GM19328 (cell line): Measurements from ENCODE around the gene METTL26.

Experiments
- ATAC-seq: cut with Tn5 transposase; IDR thresholded peaks from one replicate; pipeline ENCODE4 v1.9.1; 2021; ENCODE audit warnings: mild to moderate bottlenecking, moderate library complexity; ENCODE audit not compliant: unreplicated experiment

METTL26 gene

DNA sequence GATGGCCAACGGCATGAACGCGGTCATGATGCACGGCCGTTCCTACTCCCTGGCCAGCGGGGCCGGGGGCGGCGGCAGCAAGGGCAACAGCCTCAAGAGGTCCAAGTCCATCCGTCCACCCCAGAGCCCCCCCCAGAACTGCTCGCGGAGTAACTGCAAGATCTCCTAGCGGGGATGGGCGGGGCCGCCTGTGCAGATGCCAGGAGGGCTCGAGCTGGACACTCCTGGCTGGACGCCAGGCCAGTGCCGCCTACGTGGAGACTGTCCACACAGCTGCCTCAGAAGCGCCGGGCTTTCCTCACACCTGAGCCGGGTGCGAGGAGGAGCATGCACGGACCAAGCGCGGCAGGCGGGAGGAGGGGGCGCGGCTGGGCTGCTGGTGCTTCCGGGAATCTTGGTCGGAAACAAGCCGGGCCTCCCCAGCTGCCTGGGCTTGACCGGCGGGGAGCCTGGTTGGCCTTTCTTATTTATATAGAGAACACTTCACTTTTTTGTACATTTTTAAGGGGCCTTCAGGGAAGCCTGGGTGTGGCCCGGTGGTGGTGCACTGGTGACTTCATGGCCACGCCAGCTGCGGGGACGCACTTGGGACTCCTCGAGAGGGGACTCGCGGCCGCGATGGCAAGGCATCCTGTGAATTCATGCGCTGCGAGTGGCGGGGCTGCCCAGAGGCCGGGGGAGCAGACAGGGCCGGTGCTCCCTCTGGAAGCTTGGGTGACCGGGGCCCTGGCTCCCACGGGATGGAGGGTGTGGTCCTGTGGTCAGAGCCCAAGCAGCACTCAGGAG, 8.5 kb downstream of the METTL26 start:
- no peak for ATAC-seq

DNA sequence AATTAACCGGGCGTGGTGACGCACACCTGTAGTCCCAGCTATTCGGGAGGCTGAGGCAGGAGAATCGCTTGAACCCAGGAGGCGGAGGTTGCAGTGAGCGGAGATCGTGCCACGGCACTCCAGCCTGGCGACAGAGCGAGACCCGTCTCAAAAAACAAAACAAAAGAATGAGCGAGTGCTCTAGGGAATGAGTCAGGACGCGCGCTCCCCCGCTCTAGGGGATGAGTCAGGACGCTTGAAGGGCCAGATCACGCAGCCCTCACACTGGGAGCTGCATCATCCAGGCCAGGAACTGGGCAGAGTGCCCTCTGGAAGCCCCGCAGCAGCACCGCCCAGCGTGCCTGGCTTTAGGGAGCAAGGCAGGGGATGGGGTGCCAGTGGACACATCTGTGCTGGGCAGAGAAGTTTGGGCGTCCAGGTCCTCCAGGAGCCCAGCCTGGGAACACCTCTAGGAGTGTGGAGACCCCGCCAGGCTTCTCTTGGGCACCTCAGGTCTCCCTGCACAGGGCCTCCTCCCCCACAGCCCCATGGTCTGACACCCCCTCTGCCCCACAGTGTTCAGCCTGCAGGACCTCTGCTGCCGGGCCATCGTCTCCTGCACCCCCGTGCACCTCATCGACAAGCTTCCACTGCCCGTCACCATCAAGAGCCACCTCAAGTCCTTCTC, 9.2 kb downstream of the METTL26 start:
- no peak for ATAC-seq

DNA sequence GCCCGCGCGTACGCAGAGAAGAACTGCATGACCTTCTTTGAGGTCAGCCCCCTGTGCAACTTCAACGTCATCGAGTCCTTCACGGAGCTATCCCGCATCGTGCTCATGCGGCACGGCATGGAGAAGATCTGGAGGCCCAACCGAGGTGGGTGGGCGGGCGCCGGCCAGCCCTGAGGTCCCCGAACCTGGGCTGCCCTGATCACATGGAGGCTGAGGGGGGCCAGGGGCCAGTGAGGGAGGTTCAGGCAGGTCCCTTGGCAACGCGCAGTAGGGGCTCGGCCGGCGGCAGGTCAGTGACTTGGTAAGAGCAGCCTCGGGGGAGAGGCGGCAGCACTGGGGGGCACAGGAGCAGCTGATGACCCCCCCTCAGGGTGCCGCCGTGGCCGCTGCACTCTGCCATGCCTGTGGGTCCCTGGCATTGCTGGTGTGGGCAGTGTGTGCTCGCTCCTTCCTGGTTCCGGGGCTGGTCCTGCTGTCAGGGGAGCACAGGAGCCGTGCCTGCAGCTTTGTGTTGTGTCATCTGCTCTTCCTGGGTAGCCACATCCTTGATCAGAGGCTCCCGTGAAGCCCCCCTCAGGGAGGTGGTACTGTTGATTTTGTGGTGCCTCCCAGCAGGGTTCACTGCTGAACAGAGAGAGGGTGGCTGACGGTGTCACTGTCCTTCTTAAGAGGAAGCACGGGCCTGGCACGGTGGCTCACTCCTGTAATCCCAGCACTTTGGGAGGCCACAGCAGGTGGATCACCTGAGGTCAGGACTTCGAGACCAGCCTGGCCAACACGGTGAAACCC, 9.9 kb downstream of the METTL26 start:
- no peak for ATAC-seq

DNA sequence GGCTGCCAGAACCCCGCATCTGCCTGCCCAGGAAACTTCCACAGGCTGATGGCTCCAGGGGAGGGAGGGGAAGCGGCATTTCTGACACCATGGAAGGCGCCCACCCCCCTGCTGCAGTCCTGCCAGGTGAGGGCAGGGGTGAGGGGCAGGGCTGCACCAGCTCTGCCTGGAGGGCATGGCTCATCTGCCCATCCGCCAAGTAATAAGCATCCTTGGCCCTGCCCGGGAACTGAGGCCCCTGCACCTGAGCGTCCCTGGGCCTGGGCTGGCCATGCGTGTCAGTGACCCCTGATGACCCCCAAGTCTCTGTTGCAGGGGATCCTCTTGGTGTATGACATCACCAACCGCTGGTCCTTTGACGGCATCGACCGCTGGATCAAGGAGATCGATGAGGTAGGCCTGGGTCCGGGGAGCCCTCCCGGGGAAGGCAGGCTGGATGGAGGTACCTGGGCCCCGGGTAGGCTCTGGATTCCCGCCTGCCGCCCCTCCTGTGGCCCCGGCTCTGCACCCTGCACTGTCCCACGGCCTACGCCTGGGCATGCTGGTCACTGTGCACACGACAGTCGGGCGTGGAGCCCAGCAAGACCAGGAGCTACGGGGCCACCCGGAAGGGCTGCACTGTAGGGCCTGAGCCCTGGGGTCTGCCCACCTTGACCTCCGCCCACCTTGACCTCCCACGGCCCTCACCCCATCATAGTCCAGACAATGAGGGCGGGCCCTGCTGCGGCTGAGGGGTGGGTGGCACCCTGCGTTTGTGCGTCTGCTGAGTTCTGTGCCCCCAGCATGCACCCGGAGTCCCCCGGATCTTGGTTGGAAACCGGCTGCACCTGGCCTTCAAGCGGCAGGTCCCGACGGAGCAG, 10.8 kb downstream of the METTL26 start:
- ATAC-seq: no peak

DNA sequence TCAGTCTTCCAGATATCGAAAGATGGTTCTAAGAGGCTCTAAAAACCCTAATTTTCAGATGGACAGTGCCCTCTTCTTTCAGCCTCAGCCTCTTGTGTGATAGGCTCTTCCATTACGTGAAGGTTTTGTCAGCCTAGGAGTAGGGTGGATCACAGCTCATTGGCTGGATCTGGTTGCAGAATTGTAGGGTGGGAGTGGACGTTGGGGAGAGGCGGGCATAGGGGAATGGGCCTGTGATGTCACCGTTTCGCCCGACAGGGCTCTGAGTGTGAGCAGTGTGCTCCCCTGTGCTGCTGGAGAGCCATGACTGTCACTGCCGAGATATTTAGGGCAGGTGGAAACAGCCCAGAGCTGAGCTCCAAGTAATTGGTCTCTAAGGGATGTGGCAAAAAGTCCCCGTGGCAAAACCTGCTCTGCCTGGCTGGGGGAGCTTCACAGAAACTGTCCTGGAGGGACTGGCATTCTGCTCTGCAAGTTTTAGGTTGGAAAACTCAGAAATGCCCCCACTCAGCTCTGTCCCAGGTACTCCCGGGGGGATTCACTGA, 11.5 kb downstream of the METTL26 start:
- no peak for ATAC-seq

- no peak for ATAC-seq
Observed at GRCh38 chr16:622920-623280, 13.2 kb downstream of the METTL26 start.

DNA sequence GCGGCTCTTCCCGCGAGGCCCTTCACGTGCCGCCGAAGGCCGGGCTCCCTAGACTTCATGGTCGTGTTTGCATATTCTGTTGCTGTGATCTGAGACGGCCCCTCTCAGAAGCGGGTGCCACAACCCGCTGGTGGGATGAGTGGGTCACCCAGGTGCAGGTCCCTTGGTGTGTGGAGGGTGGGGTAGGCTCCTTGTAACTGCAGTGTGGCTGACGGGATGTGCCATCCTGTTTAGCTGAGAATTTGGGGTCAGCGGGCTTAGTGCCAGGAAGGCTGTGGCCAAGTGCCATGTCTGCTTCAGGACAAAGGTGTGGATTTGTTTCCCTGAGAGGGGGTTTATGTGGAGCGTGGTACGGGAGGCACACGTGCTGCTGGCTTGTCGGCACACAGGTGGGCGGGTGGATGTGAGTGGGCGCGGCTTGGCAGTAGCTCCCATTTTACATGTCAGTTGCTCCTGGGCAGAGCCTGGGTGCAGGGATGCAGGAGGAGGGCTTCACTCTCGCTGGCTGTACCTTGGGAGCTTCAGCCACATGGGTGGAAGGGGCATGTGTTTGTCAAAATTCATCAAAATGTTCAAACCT, 14.5 kb downstream of the METTL26 start:
- ATAC-seq: no peak

GRCh38 chr16:620700-621525, 15.2 kb downstream of the METTL26 start:
- no peak for ATAC-seq

DNA sequence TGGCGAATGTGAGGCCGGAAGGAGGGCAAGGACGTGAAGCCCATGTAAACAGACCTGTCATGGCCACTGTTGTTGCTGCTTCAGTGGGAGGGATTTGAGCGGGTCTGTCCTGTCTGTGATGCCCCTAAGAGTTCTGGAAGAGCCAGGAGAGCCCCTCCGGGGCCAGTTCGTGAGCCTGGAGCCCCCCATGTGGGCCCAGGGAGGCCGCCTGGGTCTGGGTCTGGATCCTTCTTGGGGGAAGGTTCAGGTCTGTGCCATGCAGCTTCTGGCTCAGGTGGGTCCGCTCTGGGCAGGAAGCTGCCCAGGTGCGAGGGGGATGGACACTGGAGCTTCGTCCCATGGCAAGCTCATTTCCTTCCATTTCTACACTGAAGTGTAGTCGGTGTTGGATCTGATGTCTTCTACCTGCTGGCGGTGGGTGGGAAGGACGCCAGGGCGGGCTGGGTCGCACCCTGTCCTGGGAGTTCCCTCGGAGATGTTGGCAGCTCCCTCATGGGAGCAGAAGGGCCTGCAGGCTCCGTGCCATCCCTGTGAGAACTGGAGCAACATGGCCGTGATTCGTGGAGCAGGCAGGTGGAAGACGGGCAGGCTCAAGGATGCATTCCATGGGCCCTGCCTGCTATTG, 16.5 kb downstream of the METTL26 start:
- no peak for ATAC-seq

DNA sequence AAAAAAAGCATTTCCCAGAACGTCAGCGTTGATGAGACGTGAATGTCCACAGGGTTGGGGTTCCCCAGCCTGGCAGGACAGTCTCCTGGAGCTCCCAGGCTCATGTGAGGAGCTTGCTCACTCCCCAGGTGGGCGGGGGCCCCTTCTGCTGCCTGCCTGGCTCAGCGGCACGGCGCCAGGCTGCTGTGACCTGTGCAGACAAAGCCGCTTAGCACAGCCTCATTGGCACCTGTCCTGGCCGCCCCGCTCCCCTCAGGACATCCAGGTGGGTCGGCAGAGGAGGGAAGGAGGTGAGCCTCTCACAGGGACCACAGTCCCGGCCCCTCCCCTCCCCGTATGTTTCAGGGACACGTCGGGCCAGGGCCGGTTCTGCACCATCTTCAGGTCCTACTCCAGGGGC, 18.2 kb downstream of the METTL26 start:
- ATAC-seq: no peak

GRCh38 chr16:616733-617586, 19.1 kb downstream of the METTL26 start:
- no peak for ATAC-seq

DNA sequence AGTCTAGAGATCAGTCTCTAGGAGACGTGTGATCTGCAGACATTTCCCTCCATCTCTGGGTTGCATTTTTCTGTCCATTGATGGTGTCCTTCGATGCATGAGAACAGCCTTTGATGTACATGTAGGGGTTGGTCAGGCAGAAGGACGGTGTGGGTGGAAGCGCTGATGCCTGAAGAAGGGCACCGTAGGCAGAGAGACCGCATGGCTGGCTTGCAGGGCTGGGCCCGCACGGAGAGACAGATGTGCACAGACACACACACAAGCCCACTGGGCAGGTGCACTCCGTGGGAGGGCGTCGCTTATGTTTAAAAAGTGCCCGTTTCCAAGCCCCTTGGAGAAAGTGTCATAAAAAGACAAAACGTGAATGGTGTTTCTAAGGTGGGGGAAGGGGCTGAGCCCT, 21.0 kb downstream of the METTL26 start:
- no peak for ATAC-seq

GRCh38 chr16:610513-611381, 25.4 kb downstream of the METTL26 start:
- ATAC-seq: no peak

GRCh38 chr16:609984-610383, 26.1 kb downstream of the METTL26 start:
- no peak for ATAC-seq

GRCh38 chr16:609316-609715, 26.8 kb downstream of the METTL26 start:
- ATAC-seq: no peak

DNA sequence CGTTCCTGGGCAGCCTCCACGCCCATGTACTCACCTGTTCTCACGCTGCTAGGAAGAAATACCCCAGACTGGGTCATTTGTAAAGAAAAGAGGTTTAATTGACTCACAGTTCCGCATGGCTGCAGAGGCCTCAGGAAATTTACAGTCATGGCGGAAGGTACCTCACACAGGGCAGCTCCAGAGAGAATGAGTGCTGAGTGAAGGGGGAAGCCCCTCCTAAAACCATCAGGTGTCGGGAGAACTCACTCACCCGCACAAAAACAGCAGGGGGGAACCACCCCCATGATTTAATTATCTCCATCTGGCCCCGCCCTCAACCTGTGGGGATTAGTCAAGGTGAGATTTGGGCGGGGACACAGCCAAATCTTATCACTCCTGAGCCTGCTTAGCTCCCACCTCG, 28.1 kb downstream of the METTL26 start:
- no peak for ATAC-seq

DNA sequence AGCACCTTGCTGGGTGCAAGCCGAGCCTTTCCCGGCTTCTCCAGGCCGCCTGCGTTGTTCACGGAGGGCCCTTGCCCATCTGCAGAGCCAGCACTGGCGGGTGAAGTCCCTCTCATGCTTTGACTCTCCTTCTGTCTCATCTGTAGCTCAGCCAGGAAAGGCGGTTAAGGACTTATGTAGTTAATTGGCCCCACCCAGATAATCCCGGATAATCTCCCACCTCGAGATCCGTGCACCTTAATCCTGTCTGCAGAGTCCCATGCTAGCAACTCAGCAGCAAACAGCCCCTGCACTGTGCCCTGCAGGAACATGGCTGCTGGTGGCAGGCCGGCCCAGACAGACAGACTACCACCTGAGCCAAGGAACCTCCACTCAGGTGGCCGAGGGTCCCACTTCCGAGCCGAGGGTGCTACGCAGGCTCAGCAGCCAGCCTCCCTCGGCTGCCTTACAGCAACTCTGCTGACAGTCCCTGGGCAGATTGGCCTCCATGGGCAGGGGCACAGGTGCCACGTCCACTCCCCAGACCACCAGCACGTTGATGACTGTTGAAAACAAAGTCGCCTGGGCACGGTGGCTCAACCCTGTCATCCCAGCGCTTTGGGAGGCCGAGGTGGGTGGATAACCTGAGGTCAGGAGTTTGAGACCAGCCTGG, 29.3 kb downstream of the METTL26 start:
- no peak for ATAC-seq
